ENCODE measurements around the gene ASPDH.

DNA sequence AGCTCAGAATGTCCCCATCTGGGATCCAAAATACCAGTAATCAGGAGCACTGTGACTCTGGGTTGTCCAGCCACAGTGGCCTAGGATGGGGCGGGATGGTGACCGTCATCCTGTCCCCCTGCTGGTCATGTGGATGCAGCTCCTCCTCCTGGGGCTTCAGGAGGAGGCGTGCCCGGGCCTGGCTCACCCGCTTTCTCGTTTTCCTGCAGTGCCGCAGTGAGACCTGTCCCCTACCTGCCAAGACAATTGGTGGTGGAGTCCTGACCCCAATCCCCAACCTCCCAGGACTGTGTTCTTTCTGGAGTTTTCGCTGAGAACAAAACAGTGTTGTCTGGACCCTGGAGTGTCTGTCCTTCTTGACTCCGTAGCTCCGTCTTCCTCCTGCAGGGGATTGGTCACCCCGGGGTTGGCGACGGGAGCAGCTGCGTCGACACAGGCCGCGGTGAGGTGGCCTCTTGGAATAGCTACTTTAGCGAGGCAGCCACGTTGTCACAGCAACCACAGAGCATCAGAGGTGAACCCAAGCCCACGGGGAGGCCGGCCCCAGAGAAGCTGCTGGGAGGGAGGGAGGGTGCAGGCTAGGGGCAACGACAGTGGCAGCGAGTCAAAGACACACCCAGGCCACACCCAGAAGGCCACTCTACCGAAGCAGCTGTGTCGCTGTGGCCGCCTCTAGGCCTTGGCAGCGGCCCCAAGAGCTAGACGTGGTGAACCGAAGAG is 47.6 kb downstream of the ASPDH start:
- peak in 1 of 4 experiments; percentile 4 for TF ChIP-seq CTCF (IDR thresholded peaks at IDR 0.05)
- no peak for TF ChIP-seq POLR2A (IDR thresholded peaks at IDR 0.05)
- no peak for TF ChIP-seq POLR2AphosphoS5 (IDR thresholded peaks at IDR 0.05)
- no peak for TF ChIP-seq EP300 (IDR thresholded peaks at IDR 0.05)

Data from gastroesophageal sphincter (tissue), 3 donors.